GM18951 (cell line): Measurements from ENCODE around the gene ATAD1.

Experiments
- POLR2A ChIP-seq: IDR thresholded peaks from 4 replicates; pipeline ENCODE4 v1.6.1; 2011; ENCODE audit warnings: mild to moderate bottlenecking; ENCODE audit not compliant: insufficient read length, insufficient read depth; ENCODE audit errors: extremely low read depth
- in situ Hi-C: fragments of 300-500 bp; cut with MboI; formaldehyde crosslinking; loops from one replicate; pipeline ENCODE4 v1.12.0; 2022; ENCODE audit warnings: low sequenced_read_pairs, mixed read lengths, inconsistent platforms; ENCODE audit not compliant: unreplicated experiment

Gene ATAD1

DNA sequence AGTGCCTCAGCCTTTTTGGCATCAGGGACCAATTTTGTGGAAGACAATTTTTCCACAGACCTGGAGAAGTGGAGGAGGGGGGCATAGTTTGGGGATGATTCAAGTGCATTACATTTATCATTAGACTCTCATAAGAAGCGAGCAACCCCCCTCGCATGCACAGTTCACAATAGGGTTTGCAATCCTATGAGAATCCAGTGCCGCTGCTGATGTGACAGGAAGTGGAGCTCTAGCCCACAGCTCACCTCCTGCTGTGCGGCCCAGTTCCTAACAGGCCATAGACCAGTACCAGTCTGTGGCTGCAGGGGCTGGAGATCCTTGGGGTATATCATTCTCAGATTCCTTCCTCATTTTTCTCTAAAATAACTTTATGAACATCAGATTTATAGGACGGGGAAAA, 50.8 kb downstream of the ATAD1 start:
- in situ Hi-C loops: no loop called here
- no peak for TF ChIP-seq POLR2A

DNA sequence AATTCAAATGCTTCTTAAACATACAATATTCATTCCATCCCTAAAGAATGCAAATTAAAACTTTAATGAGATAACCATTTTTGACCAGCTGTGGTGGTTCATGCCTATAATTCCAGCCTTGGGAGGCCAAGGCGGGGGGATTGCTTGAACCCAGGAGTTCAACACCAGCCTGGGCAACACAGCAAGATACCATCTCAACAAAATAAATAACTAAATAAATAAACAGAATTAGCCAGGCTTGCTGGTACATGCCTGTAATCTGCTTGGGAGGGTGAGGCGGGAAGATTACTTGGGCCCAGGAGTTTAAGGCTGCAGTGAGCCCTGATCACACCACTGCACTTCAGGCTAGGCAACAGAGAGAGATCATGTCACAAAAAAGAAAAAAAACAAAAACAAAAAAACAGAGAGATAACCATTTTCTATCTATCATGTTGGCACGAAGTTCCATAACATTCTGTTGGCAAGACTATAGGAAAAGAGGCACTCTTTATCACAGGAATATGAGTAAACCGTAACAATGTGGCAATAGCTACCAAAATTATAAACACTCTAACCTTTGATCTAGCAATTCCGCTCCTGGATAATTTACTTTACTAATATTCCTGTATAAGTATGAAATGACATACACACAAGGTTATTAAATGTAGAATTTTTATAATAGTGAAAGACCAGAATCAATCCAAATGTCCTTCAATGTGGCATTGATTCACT, 52.2 kb downstream of the ATAD1 start:
- no peak for TF ChIP-seq POLR2A

DNA sequence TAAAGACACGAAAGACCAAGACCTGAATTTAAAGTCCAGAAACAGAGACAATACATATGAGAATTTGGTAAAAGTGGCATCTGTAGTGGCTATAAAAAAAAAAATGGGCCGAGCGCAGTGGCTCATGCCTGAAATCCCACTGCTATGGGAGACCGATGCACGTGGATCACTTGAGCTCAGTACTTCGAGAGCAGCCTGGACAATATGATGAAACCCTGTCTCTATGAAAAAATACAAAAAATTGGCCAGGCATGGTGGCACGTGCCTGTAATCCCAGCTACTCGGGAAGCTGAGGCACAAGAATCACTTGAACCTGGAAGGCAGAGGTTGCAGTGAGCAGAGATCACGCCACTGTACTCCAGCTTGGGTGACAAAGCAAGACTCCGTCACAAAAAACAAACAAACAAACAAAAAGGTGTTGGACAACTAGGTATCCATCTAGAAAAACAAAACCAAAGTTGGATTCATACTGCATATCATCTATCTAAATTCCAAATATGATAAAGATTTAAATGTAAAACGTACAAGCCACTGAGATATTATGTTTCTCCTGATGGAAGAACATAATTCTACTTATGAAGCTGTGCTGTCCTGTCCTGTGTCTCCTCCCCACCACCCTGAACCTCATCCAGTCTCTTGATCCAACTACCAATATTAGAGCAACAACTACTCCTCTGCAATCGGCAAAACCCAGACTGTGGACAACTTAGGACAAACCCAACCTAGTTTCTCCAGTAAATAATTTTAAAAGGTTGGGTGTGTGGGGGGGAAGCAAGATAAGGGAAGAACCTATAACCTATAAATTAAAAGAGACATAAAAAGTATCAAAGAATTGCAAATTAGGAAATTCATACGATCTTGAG, 53.7 kb downstream of the ATAD1 start:
- no peak for TF ChIP-seq POLR2A
- in situ Hi-C loops: no loop called here

More for the DNA sequence above, 52.2 kb downstream of the ATAD1 start:
- in situ Hi-C loops: no loop called here

DNA sequence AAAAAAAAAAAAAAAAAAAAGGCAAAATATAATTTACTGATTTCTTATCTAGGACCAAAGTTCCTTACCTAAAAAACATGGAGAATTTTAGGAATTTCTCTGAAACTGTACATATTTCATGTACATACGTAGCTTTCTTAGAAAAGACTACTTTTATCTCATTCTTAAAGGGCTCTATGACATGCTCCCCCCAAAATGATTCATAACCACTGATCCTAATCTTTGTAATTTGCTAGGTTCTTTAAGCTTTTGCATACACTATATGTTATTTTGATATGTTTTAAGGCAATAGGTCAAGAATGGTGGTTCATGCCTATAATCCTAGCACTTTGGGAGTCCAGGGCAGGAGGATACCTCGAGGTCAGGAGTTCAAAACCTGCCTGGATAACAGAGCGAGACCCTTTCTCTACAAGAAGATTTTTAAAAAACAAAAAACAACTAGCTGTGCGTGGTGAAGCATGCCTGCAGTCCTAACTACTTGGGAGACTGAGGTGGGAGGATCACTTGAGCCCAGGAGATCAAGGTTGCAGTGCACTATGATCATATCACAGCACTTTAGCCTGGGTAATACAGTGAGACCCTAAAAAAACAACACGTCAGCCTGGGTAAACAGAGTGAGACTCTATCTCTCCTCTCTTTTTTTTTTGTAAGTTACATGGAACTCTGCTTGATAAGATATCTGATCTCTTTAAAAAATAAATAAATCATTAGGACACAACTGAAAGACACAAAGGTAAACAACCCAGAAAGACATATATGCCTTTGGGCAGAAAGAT, 54.8 kb downstream of the ATAD1 start:
- no peak for TF ChIP-seq POLR2A
- in situ Hi-C loops: no loop called here

DNA sequence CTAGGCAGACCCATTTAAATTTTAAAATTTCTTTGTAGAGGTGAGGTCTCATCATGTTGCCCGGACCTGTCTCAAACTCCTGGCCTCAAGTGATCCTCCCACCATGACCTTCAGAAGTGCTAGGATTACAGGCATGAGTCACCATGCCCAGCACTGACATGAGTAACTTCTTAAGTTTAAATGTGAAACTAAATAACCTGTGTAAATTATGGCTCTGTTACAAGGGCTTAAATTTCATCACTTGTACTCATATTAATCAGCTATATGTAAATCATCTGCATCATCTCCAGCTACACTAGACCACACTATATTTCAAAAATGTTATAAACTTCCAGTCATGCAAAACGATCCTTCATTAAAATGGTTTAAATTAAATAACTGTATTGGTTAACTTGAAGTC, 56.1 kb downstream of the ATAD1 start:
- in situ Hi-C loops: no loop called here
- TF ChIP-seq POLR2A: no peak

DNA sequence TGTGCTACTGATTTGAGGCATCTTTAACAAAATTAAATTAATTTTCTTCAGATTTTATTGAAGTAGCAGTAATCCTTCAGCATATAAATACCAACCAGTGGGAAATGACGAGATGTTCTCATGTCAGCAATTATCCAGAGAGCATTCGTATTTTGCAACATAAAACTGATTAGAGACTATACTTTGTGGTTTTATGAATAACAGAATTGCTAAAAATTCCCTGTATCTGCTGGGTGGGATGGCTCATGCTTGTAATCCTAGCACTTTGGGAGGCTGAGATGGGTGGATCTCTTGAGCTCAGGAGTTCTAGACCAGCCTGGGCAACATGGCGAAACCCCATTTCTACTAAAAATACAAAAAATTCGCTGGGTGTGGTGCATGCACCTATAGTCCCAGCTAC, 56.9 kb downstream of the ATAD1 start:
- no peak for TF ChIP-seq POLR2A
- in situ Hi-C loops: no loop called here

DNA sequence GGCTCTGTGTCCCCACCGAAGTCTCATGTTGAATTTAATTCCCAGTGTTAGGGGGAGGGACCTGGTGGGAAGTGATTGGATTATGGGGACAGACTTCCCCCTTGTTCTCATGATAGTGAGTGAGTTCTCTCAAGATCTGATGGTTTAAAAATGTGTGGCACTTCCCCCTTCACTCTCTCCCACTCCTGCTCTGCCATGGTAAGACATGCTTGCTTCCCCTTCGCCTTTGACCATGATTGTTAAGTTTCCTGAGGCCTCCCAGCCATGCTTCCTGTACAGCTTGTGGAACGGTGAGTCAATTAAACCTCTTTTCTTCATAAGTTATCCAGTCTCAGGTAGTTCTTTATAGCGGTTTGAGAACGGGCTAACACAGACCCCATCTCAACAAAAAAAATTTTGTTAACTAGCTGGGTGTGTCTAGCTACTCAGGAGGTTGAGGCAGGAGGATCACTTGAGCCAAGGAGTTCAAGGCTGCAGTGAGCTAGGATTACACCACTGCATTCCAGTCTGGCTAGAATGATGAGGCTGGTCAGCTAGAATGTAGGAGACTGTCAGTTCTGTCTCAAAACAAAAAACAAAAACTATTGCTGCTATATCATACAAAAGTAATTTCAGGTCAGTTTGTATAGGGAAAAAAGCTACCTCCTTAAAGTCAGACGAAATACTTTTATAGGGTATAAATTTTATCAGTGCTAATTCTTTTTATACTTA, 57.7 kb downstream of the ATAD1 start:
- in situ Hi-C loops: no loop called here
- TF ChIP-seq POLR2A: no peak

DNA sequence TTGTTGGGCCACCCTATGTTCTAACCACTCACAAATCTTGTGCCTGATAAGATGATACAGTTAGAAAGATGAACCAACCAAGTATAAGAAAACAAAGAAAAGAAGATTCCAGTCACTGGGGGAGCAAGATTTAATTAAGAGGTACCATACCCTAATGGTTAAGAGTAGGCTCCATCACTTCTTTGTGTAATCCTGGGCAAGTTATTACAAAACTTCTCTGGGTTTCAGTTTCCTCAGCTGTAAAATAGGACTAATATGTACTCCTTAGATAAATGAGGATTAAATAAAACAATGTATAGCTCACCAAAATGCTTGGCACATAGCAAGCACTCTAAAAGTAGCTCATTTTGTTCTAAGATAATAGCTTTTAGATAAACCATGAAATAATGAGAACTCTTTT, 58.5 kb downstream of the ATAD1 start:
- in situ Hi-C loops: no loop called here
- TF ChIP-seq POLR2A: no peak

DNA sequence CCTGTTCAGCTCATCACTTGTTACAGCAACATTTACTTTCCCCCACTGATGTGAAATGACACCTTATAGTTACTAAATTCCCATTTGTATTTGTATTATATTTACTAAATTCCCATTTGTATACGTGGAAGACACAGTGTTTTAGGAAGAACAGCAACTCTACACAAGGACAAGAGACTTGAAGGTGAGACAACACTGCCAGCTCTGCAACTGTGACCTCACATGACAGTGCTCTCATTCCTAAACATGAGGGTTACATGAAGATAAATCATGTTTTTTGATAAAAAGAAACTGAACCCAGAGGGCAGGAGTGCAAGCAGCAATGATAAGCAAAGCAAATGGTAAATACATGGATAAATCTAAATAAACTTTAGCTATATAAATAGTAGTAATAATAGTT, 60.3 kb downstream of the ATAD1 start:
- in situ Hi-C loops: no loop called here
- TF ChIP-seq POLR2A: no peak

DNA sequence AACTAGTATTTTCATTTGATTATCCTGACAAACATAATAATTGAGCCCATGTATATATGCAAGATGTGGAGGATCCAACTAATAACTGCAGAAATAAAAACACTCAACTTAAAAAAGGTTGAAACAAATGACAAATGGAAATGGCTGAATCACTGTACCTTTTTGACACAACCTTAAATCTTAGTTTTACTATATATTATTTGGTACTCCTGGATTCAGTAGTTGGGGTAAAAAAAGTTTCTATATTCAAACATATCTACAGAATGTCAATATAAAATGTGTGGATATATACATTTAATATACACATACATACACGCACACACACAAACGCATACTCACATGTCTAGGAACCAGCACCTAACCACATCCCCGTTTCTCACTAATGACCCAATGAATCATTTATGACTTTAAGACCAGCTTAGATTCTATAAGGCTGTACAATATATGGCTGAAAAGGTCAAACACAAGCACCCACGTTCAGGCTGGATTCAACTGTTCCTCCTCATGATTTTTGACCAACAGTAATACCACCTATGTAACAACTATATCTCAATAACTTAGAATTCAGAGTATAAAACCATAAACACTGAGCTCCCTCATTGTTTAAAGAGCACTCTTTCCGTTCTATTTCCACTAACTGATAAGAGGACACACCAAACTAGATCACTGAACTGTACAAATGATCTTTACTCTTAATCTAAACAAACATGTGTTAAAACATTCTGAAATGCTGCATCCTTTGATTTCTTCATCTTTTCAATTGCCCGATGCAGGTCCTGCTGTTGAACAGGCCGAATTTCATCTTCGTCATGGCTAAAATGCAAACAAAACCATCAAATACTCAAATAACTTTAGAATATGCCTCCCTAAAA, 63.8 kb downstream of the ATAD1 start:
- in situ Hi-C loops: no loop called here
- no peak for TF ChIP-seq POLR2A

DNA sequence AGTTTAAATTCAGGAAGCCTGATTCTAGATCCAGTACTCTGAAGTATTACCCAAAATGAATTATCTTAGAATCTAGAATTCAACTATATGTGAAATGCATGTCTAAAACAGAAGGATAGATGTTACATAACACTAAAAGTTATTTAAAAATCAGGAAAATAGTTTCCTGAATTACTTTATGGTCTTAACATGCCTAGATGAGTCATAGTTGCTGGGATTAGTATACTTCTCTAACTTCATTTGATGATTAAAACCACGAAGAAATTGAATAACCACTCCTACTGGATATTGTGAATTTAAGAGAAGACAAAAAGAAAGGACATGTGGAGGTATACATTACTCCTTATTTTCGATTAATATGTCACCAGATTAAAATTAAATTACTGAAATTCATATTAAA, 65.5 kb downstream of the ATAD1 start:
- in situ Hi-C loops: no loop called here
- no peak for TF ChIP-seq POLR2A

DNA sequence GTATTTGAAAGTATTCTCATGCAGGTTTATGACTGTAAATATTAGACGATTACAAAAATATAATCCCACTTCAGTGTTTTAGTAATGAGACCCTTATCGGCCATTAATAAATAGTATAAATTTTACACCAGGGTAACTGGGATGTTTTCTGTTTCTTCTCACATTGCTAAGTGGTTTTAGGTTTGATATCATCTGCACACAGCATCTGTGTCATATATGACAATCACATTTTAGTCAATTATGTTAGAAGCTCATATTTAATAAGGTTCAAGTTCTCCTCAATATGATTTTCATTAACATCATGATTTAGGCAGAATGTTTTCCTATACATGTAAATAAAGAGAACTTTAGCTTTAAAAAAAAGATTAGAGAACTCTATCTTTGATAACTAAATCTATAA, 66.8 kb downstream of the ATAD1 start:
- no peak for TF ChIP-seq POLR2A
- in situ Hi-C loops: no loop called here
